DMS153 (cell line): Measurements from ENCODE around the gene ZMAT1.
"Not testable (repeated sequence)": the region's sequence is repeated elsewhere in the genome, so short reads cannot be mapped to it uniquely, and the experiment has no call there.

ENCODE experiments used
- DNase-seq: peaks from one replicate; lab custom pipeline; 2025; lab: John Stamatoyannopoulos, UW

ZMAT1 gene

DNA sequence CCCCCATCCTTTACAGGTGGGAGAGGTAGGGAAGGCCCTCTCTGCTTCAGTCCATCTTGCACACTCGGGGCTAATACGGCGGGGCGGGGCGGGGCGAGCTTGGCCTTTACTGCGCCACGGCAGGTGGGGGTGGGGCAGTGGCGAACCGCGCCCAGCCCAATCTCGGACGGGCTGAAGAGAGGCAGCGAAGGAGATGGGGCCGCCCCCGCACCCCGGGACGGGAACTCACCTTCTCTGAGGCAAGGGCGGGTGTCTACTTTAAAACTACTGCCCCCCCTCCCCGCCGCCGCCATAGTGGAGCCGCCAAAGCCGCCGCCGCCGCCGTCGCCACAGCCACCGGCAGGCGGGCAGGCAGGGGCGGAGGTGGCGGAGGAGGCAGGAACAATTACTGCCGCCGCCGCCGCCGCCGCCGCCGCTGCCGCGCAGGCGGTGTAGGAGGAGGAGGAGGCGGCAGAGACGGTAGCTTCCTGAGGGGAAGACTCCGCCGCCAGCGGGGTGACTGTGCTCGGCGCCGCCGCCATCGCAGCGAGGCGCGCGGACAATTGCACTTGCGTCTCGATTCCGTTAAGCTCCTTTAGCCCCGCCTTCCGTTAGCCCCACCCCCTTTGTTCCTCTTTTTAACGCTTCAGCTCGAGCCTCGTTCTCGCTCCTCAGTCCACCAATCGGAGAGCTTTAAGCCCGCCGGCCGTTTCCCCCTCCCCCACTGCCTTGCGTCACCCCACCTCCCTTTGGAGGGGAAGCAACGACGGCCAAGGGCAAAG lies at the start of gene ZMAT1:
Gene ZMAT1 (minus strand): TSS at position 540 of the 761 bp plus-strand sequence. CDS start 19 bp downstream, at position 521.
- peak; percentile 91 for DNase-seq

DNA sequence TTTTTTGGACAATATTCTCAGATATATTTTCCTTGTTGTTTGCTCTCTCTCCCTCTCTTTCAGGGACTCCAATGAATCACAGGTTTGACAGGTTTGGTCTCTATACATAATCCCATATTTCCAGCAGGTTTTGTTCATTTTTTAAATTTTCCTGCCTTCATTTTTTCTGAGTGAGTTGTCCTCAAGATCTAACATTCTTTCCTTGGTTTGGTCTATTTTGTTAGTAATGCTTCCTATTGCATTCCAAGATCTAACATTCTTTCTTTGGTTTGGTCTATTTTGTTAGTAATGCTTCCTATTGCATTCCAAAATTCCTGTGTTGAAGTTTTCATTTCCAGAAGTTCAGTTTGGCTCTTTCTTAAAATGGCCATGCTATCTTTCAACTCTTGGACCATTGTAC lies 45.3 kb upstream of the ZMAT1 start:
- no peak for DNase-seq

DNA sequence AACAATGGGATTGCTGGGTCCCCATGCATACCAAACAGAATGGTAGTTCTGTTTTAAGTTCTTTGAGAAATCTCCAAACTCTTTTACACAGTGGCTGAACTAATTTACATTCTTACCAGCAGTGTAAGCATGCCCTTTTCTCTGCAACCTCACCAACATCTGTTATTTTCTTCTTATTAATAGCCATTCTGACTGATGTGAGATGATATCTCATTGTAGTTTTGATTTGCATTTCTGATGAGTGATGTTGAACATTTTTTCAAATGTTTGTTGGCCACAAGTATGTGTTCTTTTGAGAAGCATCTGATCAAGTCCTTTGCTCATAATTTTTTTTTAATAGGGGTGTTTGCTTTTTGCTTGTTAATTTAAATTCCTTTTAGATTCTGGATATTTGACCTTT lies 41.2 kb upstream of the ZMAT1 start:
- no peak for DNase-seq

DNA sequence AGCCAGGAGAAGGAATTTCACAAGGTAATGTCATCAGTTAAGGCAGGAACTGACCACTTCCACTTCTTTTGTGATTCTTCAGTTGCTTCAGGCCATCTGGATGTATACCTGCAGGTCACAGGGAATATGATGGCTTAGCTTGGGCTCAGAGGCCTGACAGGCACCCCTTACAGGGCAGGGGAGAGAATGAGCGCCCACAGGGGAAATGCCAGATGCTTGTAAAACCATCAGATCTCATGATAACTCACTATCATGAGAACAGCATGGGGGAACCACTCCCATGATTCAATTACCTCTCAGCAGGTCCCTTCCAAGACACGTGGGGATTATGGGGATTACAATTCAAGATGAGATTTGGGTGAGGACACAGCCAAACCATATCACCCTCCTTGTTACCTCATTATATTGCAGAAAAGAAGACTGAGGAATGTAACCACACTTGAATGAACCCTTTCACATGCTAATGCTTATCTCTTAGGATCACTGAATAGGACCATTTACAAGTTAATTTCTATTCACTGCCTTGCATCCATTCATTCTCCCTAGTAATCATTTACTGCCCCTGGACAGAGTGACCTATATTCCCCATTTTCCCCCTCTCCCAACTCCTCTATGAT lies 33.2 kb upstream of the ZMAT1 start:
- not testable (repeated sequence) for DNase-seq

DNA sequence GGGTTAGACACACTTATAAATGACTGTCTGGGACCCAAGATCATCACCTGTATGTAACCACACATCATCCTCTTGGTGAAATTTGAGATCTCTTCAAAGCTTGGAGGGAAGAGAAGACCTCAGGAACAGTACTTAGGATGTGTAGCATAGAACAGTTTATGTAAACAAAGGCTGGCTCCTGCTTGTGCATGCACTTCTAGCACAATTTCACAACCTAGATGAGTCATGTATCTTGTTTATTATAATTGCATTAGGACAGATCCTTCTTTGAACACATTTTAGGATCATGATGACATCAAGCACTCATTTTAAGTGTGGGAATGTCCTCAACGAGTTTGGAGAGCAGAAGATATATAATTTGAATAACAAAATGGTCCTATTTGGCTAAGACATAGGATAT lies 26.3 kb upstream of the ZMAT1 start:
- no peak for DNase-seq

DNA sequence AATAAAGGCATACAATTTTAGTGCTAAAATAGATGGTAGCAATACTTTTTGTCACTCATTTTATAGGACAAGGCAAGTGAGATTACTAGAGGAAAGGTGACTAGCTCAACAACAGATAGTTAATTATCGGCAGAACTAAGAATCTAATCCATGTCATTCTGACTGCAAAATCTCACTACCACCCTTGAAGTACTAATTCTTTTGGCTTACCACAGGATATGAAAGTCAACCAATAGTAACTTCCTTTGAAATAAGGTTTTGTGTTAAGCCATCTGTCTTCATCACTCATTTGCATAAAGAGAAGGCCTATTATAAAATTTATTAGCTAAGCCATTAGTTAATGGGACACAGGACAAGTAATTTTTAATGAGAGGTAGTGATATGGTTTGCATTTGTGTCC lies 25.3 kb upstream of the ZMAT1 start:
- no peak for DNase-seq

- no peak for DNase-seq
Observed at GRCh38 chrX:101956556-101956955, 24.7 kb upstream of the ZMAT1 start.

DNA sequence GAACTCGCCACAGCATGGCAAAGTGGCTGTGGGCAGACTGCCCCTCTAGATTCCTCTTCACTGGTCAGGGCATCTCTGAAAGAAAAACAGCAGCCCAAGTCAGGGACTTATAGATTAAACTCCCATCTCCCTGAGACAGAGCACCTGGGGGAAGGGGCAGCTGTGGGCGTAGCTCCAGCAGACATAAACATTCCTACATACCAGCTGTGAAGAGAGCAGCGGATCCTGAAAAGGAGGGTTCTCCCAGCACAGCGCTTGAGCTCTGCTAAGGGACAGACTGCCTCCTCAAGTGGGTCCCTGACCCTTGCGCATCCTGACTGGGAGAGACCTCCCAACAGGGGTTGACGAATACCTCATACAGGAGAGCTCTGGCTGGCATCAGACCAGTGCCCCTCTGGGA lies 18.8 kb upstream of the ZMAT1 start:
- no peak for DNase-seq

GRCh38 chrX:101932249-101932570 lies 383 bp upstream of the ZMAT1 start:
- DNase-seq: no peak

- DNase-seq: peak; percentile 2
Observed at GRCh38 chrX:101931136-101931487, 715 bp downstream of the ZMAT1 start.

DNA sequence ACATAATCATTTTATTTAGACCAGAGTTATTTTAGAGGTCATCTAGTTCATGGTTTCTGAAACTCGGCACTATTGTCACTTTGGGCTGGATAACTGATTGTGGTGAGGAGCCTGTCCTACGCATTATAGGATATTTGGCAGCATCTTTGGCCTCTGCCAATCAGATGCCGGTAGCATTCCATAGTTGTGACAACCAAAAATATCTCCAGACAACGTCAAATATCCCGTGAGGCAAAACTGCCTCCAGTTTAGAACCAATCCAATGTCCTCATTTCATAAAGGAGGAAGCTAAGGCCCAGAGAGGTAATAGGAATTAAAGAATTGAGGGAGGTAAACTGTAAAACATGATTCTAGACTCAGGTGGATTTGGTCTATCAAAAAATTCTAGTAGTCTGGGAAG lies 6.1 kb downstream of the ZMAT1 start:
- DNase-seq: no peak

GRCh38 chrX:101918751-101919150 lies 13.1 kb downstream of the ZMAT1 start:
- DNase-seq: no peak

- no peak for DNase-seq
Observed at GRCh38 chrX:101906136-101906796, 25.6 kb downstream of the ZMAT1 start.

- no peak for DNase-seq
Observed at GRCh38 chrX:101904996-101905395, 26.8 kb downstream of the ZMAT1 start.
